Measurements from ENCODE around the gene U2AF2. TPM values are rescaled to one million over a fixed set of nuclear protein-coding genes. Genes with fewer than 3 reads are reported as not detected.

Gene U2AF2
- total RNA-seq, 4 donors from 2014 or later: 80.4 to 122 (median 104) TPM

DNA sequence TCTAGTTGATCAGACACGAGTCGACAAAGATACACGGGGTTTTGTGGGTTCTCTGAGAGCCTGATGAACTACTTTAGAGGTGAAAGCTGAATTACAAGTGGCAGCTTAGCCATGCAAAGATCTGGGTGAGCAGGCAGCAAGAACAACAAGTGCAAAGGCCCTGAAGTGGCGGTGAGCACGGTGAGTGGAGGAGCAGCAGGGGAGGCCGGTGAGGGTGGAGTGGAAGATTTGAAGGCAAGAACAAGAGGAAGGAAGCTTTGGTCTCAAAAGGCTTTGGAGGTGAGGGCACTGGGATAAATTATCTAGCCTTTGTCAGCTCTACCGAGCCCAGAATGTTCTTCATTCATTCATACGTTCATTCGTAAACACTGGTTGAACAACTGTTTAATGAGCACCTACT, 48.0 kb upstream of the U2AF2 start:
- 71% methylated on average over 9 of the region's 9 CpGs for WGBS
- DNase-seq (ENCODE audit: extremely low spot score): no peak
- no peaks in the 10 kb centered on the region for H3K27me3 ChIP-seq
- intact Hi-C loops (cut with DNase I): loop anchor here (2.0 kb wide), 1 partner anchor 90 kb away; no protein-coding TSS in a partner anchor
- peaks cover 0 to 33% (median 23%) of the 10 kb centered on the region in 4 donors for H3K36me3 ChIP-seq
- H3K4me1 ChIP-seq: peaks cover 40 to 74% (median 54%) of the 10 kb centered on the region in 4 donors
- no peak for TF ChIP-seq POLR2AphosphoS5 (IDR thresholded peaks at IDR 0.05)
- no peak for TF ChIP-seq EP300 (IDR thresholded peaks at IDR 0.05)
- TF ChIP-seq POLR2A (IDR thresholded peaks at IDR 0.05; ENCODE audit: low read depth): no peak
- TF ChIP-seq, protein P1, sequence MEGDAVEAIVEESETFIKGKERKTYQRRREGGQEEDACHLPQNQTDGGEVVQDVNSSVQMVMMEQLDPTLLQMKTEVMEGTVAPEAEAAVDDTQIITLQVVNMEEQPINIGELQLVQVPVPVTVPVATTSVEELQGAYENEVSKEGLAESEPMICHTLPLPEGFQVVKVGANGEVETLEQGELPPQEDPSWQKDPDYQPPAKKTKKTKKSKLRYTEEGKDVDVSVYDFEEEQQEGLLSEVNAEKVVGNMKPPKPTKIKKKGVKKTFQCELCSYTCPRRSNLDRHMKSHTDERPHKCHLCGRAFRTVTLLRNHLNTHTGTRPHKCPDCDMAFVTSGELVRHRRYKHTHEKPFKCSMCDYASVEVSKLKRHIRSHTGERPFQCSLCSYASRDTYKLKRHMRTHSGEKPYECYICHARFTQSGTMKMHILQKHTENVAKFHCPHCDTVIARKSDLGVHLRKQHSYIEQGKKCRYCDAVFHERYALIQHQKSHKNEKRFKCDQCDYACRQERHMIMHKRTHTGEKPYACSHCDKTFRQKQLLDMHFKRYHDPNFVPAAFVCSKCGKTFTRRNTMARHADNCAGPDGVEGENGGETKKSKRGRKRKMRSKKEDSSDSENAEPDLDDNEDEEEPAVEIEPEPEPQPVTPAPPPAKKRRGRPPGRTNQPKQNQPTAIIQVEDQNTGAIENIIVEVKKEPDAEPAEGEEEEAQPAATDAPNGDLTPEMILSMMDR (IDR thresholded peaks at IDR 0.05): no peak
- H3K27ac ChIP-seq (replicated peaks in 1 of 4): peak overlapping the region in 3 of 4 donors; percentile 89 to 99 (median 97)
- peak overlapping the region in 3 of 4 donors; percentile 69 to 93 (median 91) for H3K4me3 ChIP-seq
- H3K9me3 ChIP-seq: no peaks in the 10 kb centered on the region

DNA sequence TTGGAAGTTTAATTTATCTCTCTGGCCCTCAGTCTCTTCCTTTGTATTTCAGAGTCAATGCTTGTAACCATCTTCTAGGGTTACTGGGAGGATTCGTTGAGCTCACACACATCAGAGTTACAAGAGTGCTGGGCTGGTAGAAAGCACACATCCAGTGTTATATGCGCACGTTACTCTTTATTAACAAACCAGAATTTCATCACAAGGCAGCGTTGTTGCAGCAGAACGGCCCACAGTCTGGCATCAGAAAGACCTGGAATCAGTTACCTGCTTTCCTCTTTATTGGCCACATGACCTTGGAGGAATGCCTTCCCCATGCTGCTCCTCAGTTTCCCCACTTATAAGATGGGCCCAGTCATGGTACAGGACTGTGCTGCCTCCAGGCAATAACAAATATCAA, 45.5 kb upstream of the U2AF2 start:
- 88% methylated on average over 5 of the region's 5 CpGs for WGBS
- no peak for DNase-seq (ENCODE audit: extremely low spot score)
- intact Hi-C loops (cut with DNase I): no loop called here

DNA sequence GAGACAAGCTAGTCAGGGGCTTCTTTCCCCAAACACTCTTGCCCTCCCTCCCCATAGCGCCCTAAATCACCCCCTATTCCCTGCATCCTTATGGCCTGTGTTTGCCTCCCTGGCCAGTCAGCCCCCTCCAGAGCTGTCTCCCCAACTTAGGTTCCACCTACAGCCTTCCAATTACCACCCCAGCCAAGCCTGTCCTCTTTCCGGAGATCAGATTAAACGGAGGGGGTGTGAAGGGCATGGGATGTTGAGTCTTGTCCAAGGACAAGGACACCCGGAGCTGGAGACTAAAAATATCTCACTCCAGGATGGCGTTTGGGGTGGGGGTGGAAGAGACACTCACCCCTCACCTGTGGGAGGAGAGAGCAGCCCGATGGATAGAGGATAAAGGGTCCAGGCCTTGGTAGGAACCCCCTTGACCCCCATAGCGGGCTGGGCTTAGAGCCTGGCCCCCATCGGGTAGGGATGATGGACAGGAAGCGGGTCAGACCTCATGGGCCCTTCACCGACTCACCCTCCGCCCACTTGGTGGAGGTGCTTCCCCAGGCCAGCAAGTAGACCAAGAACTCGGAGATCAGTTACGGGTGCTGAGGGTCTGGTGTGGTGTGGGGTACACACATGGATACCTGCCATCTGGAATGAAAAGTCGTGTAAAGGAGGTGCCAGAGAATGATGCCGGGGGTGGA, 43.4 kb upstream of the U2AF2 start:
- Histone ChIP-seq H3K27me3 (no peaks in the 10 kb centered on the region), H3K4me1 (peaks cover 26 to 61% (median 43%) of the 10 kb centered on the region in 4 donors), H3K4me3 (no peak overlapping the region), H3K36me3 (peaks cover 22 to 63% (median 47%) of the 10 kb centered on the region in 4 donors), H3K9me3 (no peaks in the 10 kb centered on the region), H3K27ac (replicated peaks in 1 of 4) (peak overlapping the region in 1 of 4 donors; percentile 16)
- DNase-seq (ENCODE audit: extremely low spot score): no peak
- intact Hi-C loops (cut with DNase I): no loop called here
- no peak for TF ChIP-seq POLR2A (IDR thresholded peaks at IDR 0.05; ENCODE audit: low read depth)
- WGBS: 73% methylated on average over 11 of the region's 15 CpGs

More for the DNA sequence above, 45.5 kb upstream of the U2AF2 start:
- TF ChIP-seq POLR2A (IDR thresholded peaks at IDR 0.05; ENCODE audit: low read depth) (no peak), POLR2AphosphoS5 (IDR thresholded peaks at IDR 0.05) (no peak), EP300 (IDR thresholded peaks at IDR 0.05) (no peak)
- TF ChIP-seq, protein P1 (IDR thresholded peaks at IDR 0.05): no peak
- Histone ChIP-seq H3K4me1 (peaks cover 35 to 75% (median 57%) of the 10 kb centered on the region in 4 donors), H3K4me3 (no peak overlapping the region), H3K27ac (replicated peaks in 1 of 4) (no peak overlapping the region), H3K36me3 (peaks cover 5 to 41% (median 28%) of the 10 kb centered on the region in 4 donors), H3K27me3 (no peaks in the 10 kb centered on the region), H3K9me3 (no peaks in the 10 kb centered on the region)

DNA sequence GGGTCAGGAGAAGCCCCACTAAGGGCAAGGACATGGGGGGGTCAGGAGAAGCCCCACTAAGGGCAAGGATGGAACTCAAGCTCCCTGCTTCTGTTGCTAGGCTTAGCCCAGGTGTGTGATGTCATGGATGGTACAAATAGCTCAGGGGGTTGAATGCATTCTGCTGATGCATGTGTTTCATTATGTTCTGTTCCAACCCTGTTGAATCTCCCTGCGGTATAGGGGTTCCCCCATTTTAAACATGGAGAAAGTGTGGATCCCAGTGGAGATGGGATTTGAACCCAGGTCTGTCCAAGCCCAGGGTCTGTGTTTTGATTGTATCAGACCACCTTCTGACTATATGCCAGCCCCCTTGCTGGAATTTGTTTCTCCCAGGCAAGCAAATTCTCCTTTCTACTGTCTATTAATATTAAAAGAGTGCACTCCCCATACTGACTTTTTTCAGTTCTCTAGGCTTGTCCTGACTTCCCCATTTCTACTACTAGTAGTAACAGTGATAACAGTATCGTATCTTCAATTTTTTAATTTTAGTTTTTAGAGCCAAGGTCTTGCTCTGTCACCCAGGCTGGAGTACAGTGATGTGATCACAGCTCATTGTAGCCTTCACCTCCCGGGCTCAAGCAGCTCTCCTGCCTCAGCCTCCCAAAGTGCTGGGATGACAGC, 42.7 kb upstream of the U2AF2 start:
- TF ChIP-seq POLR2A (IDR thresholded peaks at IDR 0.05; ENCODE audit: low read depth) (no peak), POLR2AphosphoS5 (IDR thresholded peaks at IDR 0.05) (no peak), EP300 (IDR thresholded peaks at IDR 0.05) (no peak)
- TF ChIP-seq, protein P1 (IDR thresholded peaks at IDR 0.05): no peak
- DNase-seq (ENCODE audit: extremely low spot score): no peak
- H3K36me3 ChIP-seq: peaks cover 26 to 65% (median 54%) of the 10 kb centered on the region in 4 donors
- WGBS: 74% methylated on average over 3 of the region's 3 CpGs
- intact Hi-C loops (cut with DNase I): no loop called here
- H3K4me1 ChIP-seq: peaks cover 19 to 54% (median 36%) of the 10 kb centered on the region in 4 donors
- peak overlapping the region in 1 of 4 donors; percentile 16 for H3K27ac ChIP-seq (replicated peaks in 1 of 4)
- H3K4me3 ChIP-seq: no peak overlapping the region
- no peaks in the 10 kb centered on the region for H3K27me3 ChIP-seq
- no peaks in the 10 kb centered on the region for H3K9me3 ChIP-seq

DNA sequence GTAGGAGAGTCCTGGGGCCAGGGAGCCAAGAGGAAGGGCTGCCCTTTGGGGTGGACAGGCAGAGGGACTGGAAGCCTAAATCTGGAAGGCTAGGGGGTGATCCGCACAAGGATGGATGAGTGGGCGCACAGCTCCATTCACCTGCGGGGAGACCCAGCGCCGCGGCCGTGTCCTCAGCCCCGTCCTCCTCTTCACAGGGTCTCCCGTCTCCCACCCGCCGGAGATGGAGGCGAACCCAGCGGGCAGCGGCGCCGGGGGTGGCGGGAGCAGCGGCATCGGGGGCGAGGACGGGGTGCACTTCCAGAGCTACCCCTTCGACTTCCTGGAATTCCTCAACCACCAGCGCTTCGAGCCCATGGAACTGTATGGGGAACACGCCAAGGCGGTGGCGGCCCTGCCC, 41.4 kb upstream of the U2AF2 start:
- H3K27me3 ChIP-seq: no peaks in the 10 kb centered on the region
- WGBS: 92% methylated on average over 22 of the region's 27 CpGs
- no peak for DNase-seq (ENCODE audit: extremely low spot score)
- no peak for TF ChIP-seq POLR2A (IDR thresholded peaks at IDR 0.05; ENCODE audit: low read depth)
- TF ChIP-seq, protein P1 (IDR thresholded peaks at IDR 0.05): no peak
- TF ChIP-seq POLR2AphosphoS5 (IDR thresholded peaks at IDR 0.05): no peak
- no peak for TF ChIP-seq EP300 (IDR thresholded peaks at IDR 0.05)
- intact Hi-C loops (cut with DNase I): no loop called here
- no peak overlapping the region for H3K4me3 ChIP-seq
- no peak overlapping the region for H3K27ac ChIP-seq (replicated peaks in 1 of 4)
- H3K4me1 ChIP-seq: peaks cover 15 to 42% (median 27%) of the 10 kb centered on the region in 4 donors
- no peaks in the 10 kb centered on the region for H3K9me3 ChIP-seq
- H3K36me3 ChIP-seq: peaks cover 26 to 73% (median 60%) of the 10 kb centered on the region in 4 donors
